Measurements from ENCODE around the gene RUNX2.

The RUNX2 gene

GRCh38 chr6:45491048-45491735 lies 163.1 kb downstream of the RUNX2 start:
- no peak for DNase-seq

GRCh38 chr6:45491874-45492273 lies 163.7 kb downstream of the RUNX2 start:
- DNase-seq, result no peak

- DNase-seq, result no peak
These were observed 165.6 kb downstream of the RUNX2 start for GRCh38 chr6:45493761-45494160.

GRCh38 chr6:45494416-45495135 lies 166.4 kb downstream of the RUNX2 start:
- DNase-seq, result no peak

GRCh38 chr6:45495429-45496084 lies 167.4 kb downstream of the RUNX2 start:
- no peak for DNase-seq

- DNase-seq, result no peak
These were observed 167.9 kb downstream of the RUNX2 start for GRCh38 chr6:45496085-45496433.

GRCh38 chr6:45498591-45498990 lies 170.5 kb downstream of the RUNX2 start:
- no peak for DNase-seq

GRCh38 chr6:45500924-45501816 lies 173.0 kb downstream of the RUNX2 start:
- no peak for DNase-seq

- no peak for DNase-seq
These were observed 174.3 kb downstream of the RUNX2 start for GRCh38 chr6:45502456-45502855.

GRCh38 chr6:45504947-45505346 lies 176.8 kb downstream of the RUNX2 start:
- no peak for DNase-seq

GRCh38 chr6:45505470-45505869 lies 177.3 kb downstream of the RUNX2 start:
- no peak for DNase-seq

- DNase-seq, result no peak
These were observed 179.1 kb downstream of the RUNX2 start for GRCh38 chr6:45507186-45507585.

- DNase-seq, result no peak
These were observed 181.3 kb downstream of the RUNX2 start for GRCh38 chr6:45509426-45509825.

- DNase-seq, result no peak
These were observed 184.6 kb downstream of the RUNX2 start for GRCh38 chr6:45512717-45513116.

GRCh38 chr6:45513213-45513618 lies 185.1 kb downstream of the RUNX2 start:
- DNase-seq, result no peak

- DNase-seq, result no peak
These were observed 185.7 kb downstream of the RUNX2 start for GRCh38 chr6:45513843-45514242.

- no peak for DNase-seq
These were observed 186.5 kb downstream of the RUNX2 start for GRCh38 chr6:45514454-45515230.

- DNase-seq, result no peak
These were observed 190.0 kb downstream of the RUNX2 start for GRCh38 chr6:45518013-45518720.

GRCh38 chr6:45521226-45521625 lies 193.1 kb downstream of the RUNX2 start:
- no peak for DNase-seq

- no peak for DNase-seq
These were observed 194.4 kb downstream of the RUNX2 start for GRCh38 chr6:45522486-45522885.

- DNase-seq, result no peak
These were observed 199.1 kb downstream of the RUNX2 start for GRCh38 chr6:45527210-45527609.
